HepG2 (cell line): ENCODE data around the gene ATP5F1E. TPM values are rescaled to one million over a fixed set of nuclear protein-coding genes. Genes with fewer than 3 reads are reported as not detected.

Source experiments
- AGO2 ChIP-seq: fragments of 200-400 bp; formaldehyde crosslinking; optimal IDR thresholded peaks from 2 replicates; pipeline ENCODE3; 2017; ENCODE audit warnings: mild to moderate bottlenecking, low read depth, low read length, moderate library complexity
- AKAP8 ChIP-seq: sonication (generic); formaldehyde crosslinking; IDR thresholded peaks from 2 replicates; pipeline ENCODE4 v1.5.1; 2020; ENCODE audit warnings: mild to moderate bottlenecking, missing genetic modification reagents
- ELF1 ChIP-seq: sonication (generic); formaldehyde crosslinking; IDR thresholded peaks from 2 replicates; pipeline ENCODE4 v1.4.0; 2020; ENCODE audit warnings: missing genetic modification reagents
- GLI4 ChIP-seq: sonication (generic); formaldehyde crosslinking; IDR thresholded peaks from 2 replicates; pipeline ENCODE4 v1.5.1; 2020; ENCODE audit warnings: missing genetic modification reagents, mild to moderate bottlenecking, moderate library complexity, borderline replicate concordance
- MXD4 ChIP-seq: IDR thresholded peaks from 2 replicates; pipeline ENCODE4 v1.6.1; 2016; ENCODE audit warnings: mild to moderate bottlenecking, missing biosample characterization, missing genetic modification reagents
- PITX1 ChIP-seq: sonication (generic); formaldehyde crosslinking; IDR thresholded peaks from 2 replicates; pipeline ENCODE4 v1.5.1; 2020; ENCODE audit warnings: mild to moderate bottlenecking, missing genetic modification reagents
- POLR2G ChIP-seq: fragments of 200-400 bp; formaldehyde crosslinking; IDR thresholded peaks from 2 replicates; pipeline ENCODE4 v1.6.1; 2018; ENCODE audit warnings: mild to moderate bottlenecking, low read depth, low read length, moderate library complexity
- RARG ChIP-seq: sonication (generic); formaldehyde crosslinking; IDR thresholded peaks from 2 replicates; pipeline ENCODE4 v1.4.0; 2020; ENCODE audit warnings: low read depth, mild to moderate bottlenecking, missing genetic modification reagents
- YEATS2 ChIP-seq: sonication (generic); formaldehyde crosslinking; IDR thresholded peaks from 2 replicates; pipeline ENCODE4 v1.4.0; 2020; ENCODE audit warnings: missing genetic modification reagents, borderline replicate concordance
- ZFX ChIP-seq: sonication (generic); formaldehyde crosslinking; IDR thresholded peaks from 2 replicates; pipeline ENCODE4 v1.4.0; 2020; ENCODE audit warnings: mild to moderate bottlenecking, low read depth, missing genetic modification reagents, moderate library complexity
- ZMYM4 ChIP-seq: sonication (generic); formaldehyde crosslinking; IDR thresholded peaks from 2 replicates; pipeline ENCODE4 v1.8.1; 2023; ENCODE audit warnings: mild to moderate bottlenecking, missing genetic modification reagents
- ZNF777 ChIP-seq: sonication (generic); formaldehyde crosslinking; IDR thresholded peaks from 2 replicates; pipeline ENCODE4 v1.4.0; 2020; ENCODE audit warnings: missing genetic modification reagents
- ZNF788 ChIP-seq: sonication (generic); formaldehyde crosslinking; IDR thresholded peaks from 2 replicates; pipeline ENCODE4 v1.5.0; 2020; ENCODE audit warnings: mild to moderate bottlenecking, missing genetic modification reagents, borderline replicate concordance
- ZNF879 ChIP-seq: sonication (generic); formaldehyde crosslinking; IDR thresholded peaks from 2 replicates; pipeline ENCODE4 v1.8.1; 2023; ENCODE audit warnings: missing genetic modification reagents
- ZSCAN12 ChIP-seq: sonication (generic); formaldehyde crosslinking; IDR thresholded peaks from 2 replicates; pipeline ENCODE4 v1.9.0; 2021; ENCODE audit warnings: mild to moderate bottlenecking, missing genetic modification reagents
- polyA plus RNA-seq, 8 experiments: library from polyadenylated mRNA; depleted of rRNA in 3 of 8; stranded (reverse) in 7 of 8; unstranded in 1 of 8; fragments of >200 nt; fragmentation: Illumina TruSeq in 4 of 8; extraction: Trizol in 4 of 8; gene quantifications; 2 replicates each; pipeline versions ENCODE4 v1.2.1 to v1.2.3, GENCODE V29; 2011 to 2016; ENCODE audit warnings: low read depth in 4 of 8, missing spikeins in 1 of 8, mixed read lengths in 1 of 8; ENCODE audit not compliant: insufficient read depth in 1 of 8
- total RNA-seq, 5 experiments: library from RNA; depleted of rRNA; stranded (reverse); fragments of >200 nt; fragmentation: Illumina TruSeq; extraction: Trizol; gene quantifications; 2 replicates each; pipeline ENCODE4 v1.2.3, GENCODE V29; 2016; ENCODE audit warnings: low read depth in 1 of 5
- TF ChIP-seq, protein P1 (sequence below): sonication (generic); formaldehyde crosslinking; IDR thresholded peaks from 2 replicates; pipeline ENCODE4 v1.4.0; 2020; ENCODE audit warnings: missing genetic modification reagents
- TF ChIP-seq, protein P2 (sequence below): sonication (generic); formaldehyde crosslinking; IDR thresholded peaks from 2 replicates; pipeline ENCODE4 v1.4.0; 2020; ENCODE audit warnings: mild to moderate bottlenecking, missing genetic modification reagents
- TF ChIP-seq, protein P3 (sequence below): sonication (generic); formaldehyde crosslinking; IDR thresholded peaks from 2 replicates; pipeline ENCODE4 v1.8.0; 2022; ENCODE audit warnings: missing genetic modification reagents, low read depth, mild to moderate bottlenecking, borderline replicate concordance
- TF ChIP-seq, protein P4 (sequence below): sonication (generic); formaldehyde crosslinking; IDR thresholded peaks from 2 replicates; pipeline ENCODE4 v1.4.0; 2020; ENCODE audit warnings: missing genetic modification reagents, borderline replicate concordance
- TF ChIP-seq, protein P5 (sequence below): sonication (generic); formaldehyde crosslinking; IDR thresholded peaks from 2 replicates; pipeline ENCODE4 v1.4.0; 2020; ENCODE audit warnings: missing genetic modification reagents

The ATP5F1E gene
- total and polyA plus RNA-seq, 2 of the 13 experiments (the other 11 are each of a cell fraction or from before 2014, with no cell fraction given) = 121 to 134 TPM

DNA sequence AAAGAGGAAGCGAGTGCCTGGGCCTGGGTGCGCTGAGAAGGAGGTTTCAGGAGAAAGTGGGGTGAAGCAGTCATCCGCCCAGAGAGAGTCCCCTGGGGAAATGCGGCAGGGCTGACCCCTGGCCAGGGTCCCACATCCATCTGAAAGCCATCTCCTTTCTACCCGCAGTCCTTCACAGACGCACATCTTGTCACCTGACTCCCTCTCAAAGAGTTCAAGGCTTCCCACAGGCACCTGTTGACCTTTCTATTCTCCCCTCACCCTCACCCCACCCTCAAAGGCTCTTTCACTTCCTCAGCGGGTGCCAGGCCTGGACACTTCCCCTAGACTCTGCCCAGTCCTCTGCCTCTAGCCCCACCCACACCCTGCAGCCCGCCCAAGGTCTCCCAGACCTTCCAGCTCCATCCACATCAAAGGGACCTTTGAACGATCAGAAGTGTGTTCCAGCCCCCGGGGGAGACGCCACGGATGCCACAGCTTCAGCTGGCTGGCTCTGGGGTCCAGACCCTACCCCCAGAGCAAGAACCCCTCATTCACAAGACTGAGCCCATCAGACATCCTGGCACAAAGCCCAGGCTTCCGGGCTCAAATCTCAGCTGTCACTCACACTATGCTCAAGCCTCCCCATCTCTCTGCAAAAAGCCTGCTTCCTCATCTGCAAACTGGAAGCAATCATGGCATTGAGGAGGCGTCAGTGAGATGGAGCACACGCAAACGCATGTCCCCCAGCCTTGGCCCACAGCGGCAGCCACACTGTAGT is 27.2 kb downstream of the ATP5F1E start (continued):
- TF ChIP-seq, protein P1, sequence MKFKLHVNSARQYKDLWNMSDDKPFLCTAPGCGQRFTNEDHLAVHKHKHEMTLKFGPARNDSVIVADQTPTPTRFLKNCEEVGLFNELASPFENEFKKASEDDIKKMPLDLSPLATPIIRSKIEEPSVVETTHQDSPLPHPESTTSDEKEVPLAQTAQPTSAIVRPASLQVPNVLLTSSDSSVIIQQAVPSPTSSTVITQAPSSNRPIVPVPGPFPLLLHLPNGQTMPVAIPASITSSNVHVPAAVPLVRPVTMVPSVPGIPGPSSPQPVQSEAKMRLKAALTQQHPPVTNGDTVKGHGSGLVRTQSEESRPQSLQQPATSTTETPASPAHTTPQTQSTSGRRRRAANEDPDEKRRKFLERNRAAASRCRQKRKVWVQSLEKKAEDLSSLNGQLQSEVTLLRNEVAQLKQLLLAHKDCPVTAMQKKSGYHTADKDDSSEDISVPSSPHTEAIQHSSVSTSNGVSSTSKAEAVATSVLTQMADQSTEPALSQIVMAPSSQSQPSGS (CRISPR knock-in tag) = no peak
- TF ChIP-seq ZMYM4 (CRISPR knock-in tag) (no peak; the same call in 1 of the 2 replicates), AKAP8 (CRISPR knock-in tag) (no peak; the same call in 1 of the 2 replicates), ZFX (no peak; the same call in 1 of the 2 replicates), ELF1 (peak; percentile 60; the same call in 1 of the 2 replicates), POLR2G (no peak), RARG (CRISPR knock-in tag) (no peak), ZSCAN12 (CRISPR knock-in tag) (no peak), MXD4 (CRISPR knock-in tag) (no peak; the same call in 1 of the 2 replicates), GLI4 (CRISPR knock-in tag) (no peak), ZNF879 (CRISPR knock-in tag) (no peak), ZNF777 (CRISPR knock-in tag) (no peak), YEATS2 (no peak), ZNF788 (CRISPR knock-in tag) (0 out of 2 replicates have a peak, but pooled peaks have one; percentile 62), AGO2 (no peak), PITX1 (CRISPR knock-in tag) (peak; percentile 15; the same call in 1 of the 2 replicates)
- TF ChIP-seq, protein P2, sequence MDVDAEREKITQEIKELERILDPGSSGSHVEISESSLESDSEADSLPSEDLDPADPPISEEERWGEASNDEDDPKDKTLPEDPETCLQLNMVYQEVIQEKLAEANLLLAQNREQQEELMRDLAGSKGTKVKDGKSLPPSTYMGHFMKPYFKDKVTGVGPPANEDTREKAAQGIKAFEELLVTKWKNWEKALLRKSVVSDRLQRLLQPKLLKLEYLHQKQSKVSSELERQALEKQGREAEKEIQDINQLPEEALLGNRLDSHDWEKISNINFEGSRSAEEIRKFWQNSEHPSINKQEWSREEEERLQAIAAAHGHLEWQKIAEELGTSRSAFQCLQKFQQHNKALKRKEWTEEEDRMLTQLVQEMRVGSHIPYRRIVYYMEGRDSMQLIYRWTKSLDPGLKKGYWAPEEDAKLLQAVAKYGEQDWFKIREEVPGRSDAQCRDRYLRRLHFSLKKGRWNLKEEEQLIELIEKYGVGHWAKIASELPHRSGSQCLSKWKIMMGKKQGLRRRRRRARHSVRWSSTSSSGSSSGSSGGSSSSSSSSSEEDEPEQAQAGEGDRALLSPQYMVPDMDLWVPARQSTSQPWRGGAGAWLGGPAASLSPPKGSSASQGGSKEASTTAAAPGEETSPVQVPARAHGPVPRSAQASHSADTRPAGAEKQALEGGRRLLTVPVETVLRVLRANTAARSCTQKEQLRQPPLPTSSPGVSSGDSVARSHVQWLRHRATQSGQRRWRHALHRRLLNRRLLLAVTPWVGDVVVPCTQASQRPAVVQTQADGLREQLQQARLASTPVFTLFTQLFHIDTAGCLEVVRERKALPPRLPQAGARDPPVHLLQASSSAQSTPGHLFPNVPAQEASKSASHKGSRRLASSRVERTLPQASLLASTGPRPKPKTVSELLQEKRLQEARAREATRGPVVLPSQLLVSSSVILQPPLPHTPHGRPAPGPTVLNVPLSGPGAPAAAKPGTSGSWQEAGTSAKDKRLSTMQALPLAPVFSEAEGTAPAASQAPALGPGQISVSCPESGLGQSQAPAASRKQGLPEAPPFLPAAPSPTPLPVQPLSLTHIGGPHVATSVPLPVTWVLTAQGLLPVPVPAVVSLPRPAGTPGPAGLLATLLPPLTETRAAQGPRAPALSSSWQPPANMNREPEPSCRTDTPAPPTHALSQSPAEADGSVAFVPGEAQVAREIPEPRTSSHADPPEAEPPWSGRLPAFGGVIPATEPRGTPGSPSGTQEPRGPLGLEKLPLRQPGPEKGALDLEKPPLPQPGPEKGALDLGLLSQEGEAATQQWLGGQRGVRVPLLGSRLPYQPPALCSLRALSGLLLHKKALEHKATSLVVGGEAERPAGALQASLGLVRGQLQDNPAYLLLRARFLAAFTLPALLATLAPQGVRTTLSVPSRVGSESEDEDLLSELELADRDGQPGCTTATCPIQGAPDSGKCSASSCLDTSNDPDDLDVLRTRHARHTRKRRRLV (CRISPR knock-in tag) = no peak
- TF ChIP-seq, protein P3, sequence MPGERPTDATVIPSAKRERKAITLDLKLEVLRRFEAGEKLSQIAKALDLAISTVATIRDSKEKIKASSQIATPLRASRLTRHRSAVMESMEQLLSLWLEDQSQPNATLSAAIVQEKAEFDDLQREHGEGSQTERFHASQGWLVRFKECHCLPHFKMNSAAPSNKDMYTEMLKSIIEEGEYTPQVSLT (CRISPR knock-in tag) = no peak
- TF ChIP-seq, protein P4, sequence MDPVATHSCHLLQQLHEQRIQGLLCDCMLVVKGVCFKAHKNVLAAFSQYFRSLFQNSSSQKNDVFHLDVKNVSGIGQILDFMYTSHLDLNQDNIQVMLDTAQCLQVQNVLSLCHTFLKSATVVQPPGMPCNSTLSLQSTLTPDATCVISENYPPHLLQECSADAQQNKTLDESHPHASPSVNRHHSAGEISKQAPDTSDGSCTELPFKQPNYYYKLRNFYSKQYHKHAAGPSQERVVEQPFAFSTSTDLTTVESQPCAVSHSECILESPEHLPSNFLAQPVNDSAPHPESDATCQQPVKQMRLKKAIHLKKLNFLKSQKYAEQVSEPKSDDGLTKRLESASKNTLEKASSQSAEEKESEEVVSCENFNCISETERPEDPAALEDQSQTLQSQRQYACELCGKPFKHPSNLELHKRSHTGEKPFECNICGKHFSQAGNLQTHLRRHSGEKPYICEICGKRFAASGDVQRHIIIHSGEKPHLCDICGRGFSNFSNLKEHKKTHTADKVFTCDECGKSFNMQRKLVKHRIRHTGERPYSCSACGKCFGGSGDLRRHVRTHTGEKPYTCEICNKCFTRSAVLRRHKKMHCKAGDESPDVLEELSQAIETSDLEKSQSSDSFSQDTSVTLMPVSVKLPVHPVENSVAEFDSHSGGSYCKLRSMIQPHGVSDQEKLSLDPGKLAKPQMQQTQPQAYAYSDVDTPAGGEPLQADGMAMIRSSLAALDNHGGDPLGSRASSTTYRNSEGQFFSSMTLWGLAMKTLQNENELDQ (CRISPR knock-in tag) = no peak
- TF ChIP-seq, protein P5, sequence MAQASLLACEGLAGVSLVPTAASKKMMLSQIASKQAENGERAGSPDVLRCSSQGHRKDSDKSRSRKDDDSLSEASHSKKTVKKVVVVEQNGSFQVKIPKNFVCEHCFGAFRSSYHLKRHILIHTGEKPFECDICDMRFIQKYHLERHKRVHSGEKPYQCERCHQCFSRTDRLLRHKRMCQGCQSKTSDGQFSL (CRISPR knock-in tag) = no peak
